Measurements from ENCODE around the gene RAP2B. TPM values are rescaled to one million over a fixed set of nuclear protein-coding genes. Genes with fewer than 3 reads are reported as not detected.

Gene RAP2B
- total and polyA plus RNA-seq, 2 of the 13 experiments (the other 11 are each of a cell fraction or from before 2014, with no cell fraction given), result 6.4 to 7.1 TPM

GRCh38 chr3:153138276-153139210, 23.5 kb upstream of the RAP2B start (continued):
- TF ChIP-seq KDM2A (CRISPR knock-in tag; IDR thresholded peaks at IDR 0.05; ENCODE audit: borderline replicate concordance, low read depth) (peak; percentile 52; the same call in 1 of the 2 replicates), SAFB2 (CRISPR knock-in tag; IDR thresholded peaks at IDR 0.05; ENCODE audit: borderline replicate concordance, low read depth) (no peak), GATA4 (IDR thresholded peaks at IDR 0.05; ENCODE audit: borderline replicate concordance, low read depth) (peak; percentile 32; the same call in 1 of the 2 replicates), JUNB (CRISPR knock-in tag; IDR thresholded peaks at IDR 0.05; ENCODE audit: borderline replicate concordance) (no peak), IRF2 (CRISPR knock-in tag; IDR thresholded peaks at IDR 0.05) (peak; percentile 66; the same call in 1 of the 2 replicates), RFX1 (IDR thresholded peaks at IDR 0.05) (no peak), SKI (IDR thresholded peaks at IDR 0.05; ENCODE audit: partially characterized antibody) (peak; percentile 81), RFX3 (CRISPR knock-in tag; IDR thresholded peaks at IDR 0.05) (no peak), ZC3H13 (CRISPR knock-in tag; IDR thresholded peaks at IDR 0.05) (no peak), ZNF646 (CRISPR knock-in tag; IDR thresholded peaks at IDR 0.05) (no peak), FOSL2 (CRISPR knock-in tag; IDR thresholded peaks at IDR 0.05) (peak; percentile 97)
- TF ChIP-seq, protein P1, sequence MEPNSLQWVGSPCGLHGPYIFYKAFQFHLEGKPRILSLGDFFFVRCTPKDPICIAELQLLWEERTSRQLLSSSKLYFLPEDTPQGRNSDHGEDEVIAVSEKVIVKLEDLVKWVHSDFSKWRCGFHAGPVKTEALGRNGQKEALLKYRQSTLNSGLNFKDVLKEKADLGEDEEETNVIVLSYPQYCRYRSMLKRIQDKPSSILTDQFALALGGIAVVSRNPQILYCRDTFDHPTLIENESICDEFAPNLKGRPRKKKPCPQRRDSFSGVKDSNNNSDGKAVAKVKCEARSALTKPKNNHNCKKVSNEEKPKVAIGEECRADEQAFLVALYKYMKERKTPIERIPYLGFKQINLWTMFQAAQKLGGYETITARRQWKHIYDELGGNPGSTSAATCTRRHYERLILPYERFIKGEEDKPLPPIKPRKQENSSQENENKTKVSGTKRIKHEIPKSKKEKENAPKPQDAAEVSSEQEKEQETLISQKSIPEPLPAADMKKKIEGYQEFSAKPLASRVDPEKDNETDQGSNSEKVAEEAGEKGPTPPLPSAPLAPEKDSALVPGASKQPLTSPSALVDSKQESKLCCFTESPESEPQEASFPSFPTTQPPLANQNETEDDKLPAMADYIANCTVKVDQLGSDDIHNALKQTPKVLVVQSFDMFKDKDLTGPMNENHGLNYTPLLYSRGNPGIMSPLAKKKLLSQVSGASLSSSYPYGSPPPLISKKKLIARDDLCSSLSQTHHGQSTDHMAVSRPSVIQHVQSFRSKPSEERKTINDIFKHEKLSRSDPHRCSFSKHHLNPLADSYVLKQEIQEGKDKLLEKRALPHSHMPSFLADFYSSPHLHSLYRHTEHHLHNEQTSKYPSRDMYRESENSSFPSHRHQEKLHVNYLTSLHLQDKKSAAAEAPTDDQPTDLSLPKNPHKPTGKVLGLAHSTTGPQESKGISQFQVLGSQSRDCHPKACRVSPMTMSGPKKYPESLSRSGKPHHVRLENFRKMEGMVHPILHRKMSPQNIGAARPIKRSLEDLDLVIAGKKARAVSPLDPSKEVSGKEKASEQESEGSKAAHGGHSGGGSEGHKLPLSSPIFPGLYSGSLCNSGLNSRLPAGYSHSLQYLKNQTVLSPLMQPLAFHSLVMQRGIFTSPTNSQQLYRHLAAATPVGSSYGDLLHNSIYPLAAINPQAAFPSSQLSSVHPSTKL (CRISPR knock-in tag; IDR thresholded peaks at IDR 0.05), result peak; percentile 96
- TF ChIP-seq, protein P2, sequence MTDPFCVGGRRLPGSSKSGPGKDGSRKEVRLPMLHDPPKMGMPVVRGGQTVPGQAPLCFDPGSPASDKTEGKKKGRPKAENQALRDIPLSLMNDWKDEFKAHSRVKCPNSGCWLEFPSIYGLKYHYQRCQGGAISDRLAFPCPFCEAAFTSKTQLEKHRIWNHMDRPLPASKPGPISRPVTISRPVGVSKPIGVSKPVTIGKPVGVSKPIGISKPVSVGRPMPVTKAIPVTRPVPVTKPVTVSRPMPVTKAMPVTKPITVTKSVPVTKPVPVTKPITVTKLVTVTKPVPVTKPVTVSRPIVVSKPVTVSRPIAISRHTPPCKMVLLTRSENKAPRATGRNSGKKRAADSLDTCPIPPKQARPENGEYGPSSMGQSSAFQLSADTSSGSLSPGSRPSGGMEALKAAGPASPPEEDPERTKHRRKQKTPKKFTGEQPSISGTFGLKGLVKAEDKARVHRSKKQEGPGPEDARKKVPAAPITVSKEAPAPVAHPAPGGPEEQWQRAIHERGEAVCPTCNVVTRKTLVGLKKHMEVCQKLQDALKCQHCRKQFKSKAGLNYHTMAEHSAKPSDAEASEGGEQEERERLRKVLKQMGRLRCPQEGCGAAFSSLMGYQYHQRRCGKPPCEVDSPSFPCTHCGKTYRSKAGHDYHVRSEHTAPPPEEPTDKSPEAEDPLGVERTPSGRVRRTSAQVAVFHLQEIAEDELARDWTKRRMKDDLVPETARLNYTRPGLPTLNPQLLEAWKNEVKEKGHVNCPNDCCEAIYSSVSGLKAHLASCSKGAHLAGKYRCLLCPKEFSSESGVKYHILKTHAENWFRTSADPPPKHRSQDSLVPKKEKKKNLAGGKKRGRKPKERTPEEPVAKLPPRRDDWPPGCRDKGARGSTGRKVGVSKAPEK (CRISPR knock-in tag; IDR thresholded peaks at IDR 0.05; ENCODE audit: borderline replicate concordance), result no peak
